SJCRH30 (cell line): ENCODE data around the gene KCTD19. TPM values are rescaled to one million over a fixed set of nuclear protein-coding genes. Genes with fewer than 3 reads are reported as not detected.
A peak's percentile ranks its signal among the peaks of the same experiment; 100 is the strongest.

Experiments used
- DNase-seq, 2 experiments: peaks; one replicate each; pipeline ENCODE4 v3.0.0-alpha.2; 2015 to 2020
- H3K27ac ChIP-seq: fragments of 250-450 bp; sonication (Bioruptor Pico); 2 replicates; pipeline ENCODE4 v1.5.1; 2020; ENCODE audit warnings: mild to moderate bottlenecking, moderate library complexity
- H3K27me3 ChIP-seq: fragments of 250-450 bp; sonication (Bioruptor Pico); 2 replicates; pipeline ENCODE4 v1.5.1; 2020; ENCODE audit warnings: mild to moderate bottlenecking, moderate library complexity
- H3K36me3 ChIP-seq: fragments of 250-450 bp; sonication (Bioruptor Pico); 2 replicates; pipeline ENCODE4 v1.5.1; 2020; ENCODE audit warnings: mild to moderate bottlenecking, moderate library complexity
- H3K4me1 ChIP-seq: fragments of 250-450 bp; sonication (Bioruptor Pico); 2 replicates; pipeline ENCODE4 v1.5.1; 2020; ENCODE audit warnings: mild to moderate bottlenecking, moderate library complexity
- H3K4me3 ChIP-seq: fragments of 250-450 bp; sonication (Bioruptor Pico); 2 replicates; pipeline ENCODE4 v1.5.1; 2020; ENCODE audit warnings: mild to moderate bottlenecking, moderate library complexity
- H3K9me3 ChIP-seq: fragments of 250-450 bp; sonication (Bioruptor Pico); replicated peaks from 2 replicates; pipeline ENCODE4 v1.5.1; 2020; ENCODE audit warnings: mild to moderate bottlenecking, moderate library complexity
- total RNA-seq: library from RNA; depleted of rRNA; stranded (reverse); fragments of >200 nt; shearing (Covaris generic); gene quantifications from 2 replicates; pipeline ENCODE4 v1.2.3, GENCODE V29; 2014

The KCTD19 gene
- total RNA-seq, 1 experiment from 2014 or later = 0.04 TPM

GRCh38 chr16:67283039-67283825 lies 43.3 kb downstream of the KCTD19 start:
- H3K4me3 ChIP-seq = no peak overlapping the region
- H3K4me1 ChIP-seq = peaks cover 11% of the 10 kb centered on the region
- DNase-seq = no peak
- 0 out of 2 replicates have a peak, but pooled peaks cover 4% of the 10 kb centered on the region for H3K27me3 ChIP-seq
- H3K27ac ChIP-seq = no peak overlapping the region
- no peaks in the 10 kb centered on the region for H3K9me3 ChIP-seq
- no peaks in the 10 kb centered on the region for H3K36me3 ChIP-seq

- no peaks in the 10 kb centered on the region for H3K9me3 ChIP-seq
- DNase-seq = no peak
- H3K27ac ChIP-seq = no peak overlapping the region
- H3K27me3 ChIP-seq = 0 out of 2 replicates have a peak, but pooled peaks cover 4% of the 10 kb centered on the region
- no peaks in the 10 kb centered on the region for H3K36me3 ChIP-seq
- peaks cover 19% of the 10 kb centered on the region for H3K4me1 ChIP-seq
- no peak overlapping the region for H3K4me3 ChIP-seq
These were observed 44.1 kb downstream of the KCTD19 start for GRCh38 chr16:67282447-67282805.

- Histone ChIP-seq H3K4me3 (no peak overlapping the region), H3K27ac (no peak overlapping the region), H3K36me3 (no peaks in the 10 kb centered on the region), H3K27me3 (0 out of 2 replicates have a peak, but pooled peaks cover 4% of the 10 kb centered on the region), H3K9me3 (no peaks in the 10 kb centered on the region), H3K4me1 (peaks cover 24% of the 10 kb centered on the region)
- DNase-seq = no peak
These were observed 44.8 kb downstream of the KCTD19 start for GRCh38 chr16:67281536-67282446.

GRCh38 chr16:67280090-67281015 lies 46.2 kb downstream of the KCTD19 start:
- Histone ChIP-seq H3K4me3 (no peak overlapping the region), H3K36me3 (no peaks in the 10 kb centered on the region), H3K4me1 (peaks cover 28% of the 10 kb centered on the region), H3K27ac (no peak overlapping the region), H3K9me3 (no peaks in the 10 kb centered on the region), H3K27me3 (0 out of 2 replicates have a peak, but pooled peaks cover 4% of the 10 kb centered on the region)
- DNase-seq = no peak

GRCh38 chr16:67279296-67280089 lies 47.0 kb downstream of the KCTD19 start, which contains the start of gene PLEKHG4:
Gene PLEKHG4 (plus strand): TSS chr16:67279532. CDS start chr16:67280045, 513 bp downstream.
- Histone ChIP-seq H3K36me3 (no peaks in the 10 kb centered on the region), H3K27ac (no peak within 1 kb of the TSS), H3K9me3 (no peaks in the 10 kb centered on the region), H3K27me3 (0 out of 2 replicates have a peak, but pooled peaks cover 4% of the 10 kb centered on the region), H3K4me3 (no peak within 1 kb of the TSS), H3K4me1 (peaks cover 24% of the 10 kb centered on the region)
- DNase-seq = no peak

- 0 out of 2 replicates have a peak, but pooled peaks cover 4% of the 10 kb centered on the region for H3K27me3 ChIP-seq
- DNase-seq = no peak
- H3K9me3 ChIP-seq = no peaks in the 10 kb centered on the region
- H3K36me3 ChIP-seq = no peaks in the 10 kb centered on the region
- peaks cover 21% of the 10 kb centered on the region for H3K4me1 ChIP-seq
- no peak overlapping the region for H3K27ac ChIP-seq
- H3K4me3 ChIP-seq = no peak overlapping the region
These were observed 47.7 kb downstream of the KCTD19 start for GRCh38 chr16:67278773-67279295.

GRCh38 chr16:67277999-67278772 lies 48.4 kb downstream of the KCTD19 start:
- peaks cover 21% of the 10 kb centered on the region for H3K4me1 ChIP-seq
- 0 out of 2 replicates have a peak, but pooled peaks cover 4% of the 10 kb centered on the region for H3K27me3 ChIP-seq
- peak in 1 of 2 experiments; percentile 34 for DNase-seq
- no peak overlapping the region for H3K4me3 ChIP-seq
- no peaks in the 10 kb centered on the region for H3K9me3 ChIP-seq
- no peaks in the 10 kb centered on the region for H3K36me3 ChIP-seq
- peak overlapping the region; percentile 11; the same call in 1 of the 2 replicates for H3K27ac ChIP-seq

- Histone ChIP-seq H3K4me1 (peaks cover 21% of the 10 kb centered on the region), H3K36me3 (no peaks in the 10 kb centered on the region), H3K4me3 (no peak overlapping the region), H3K9me3 (no peaks in the 10 kb centered on the region), H3K27me3 (0 out of 2 replicates have a peak, but pooled peaks cover 4% of the 10 kb centered on the region), H3K27ac (peak overlapping the region; percentile 23; the same call in 1 of the 2 replicates)
- peak; percentile 90 to 91 for DNase-seq
These were observed 49.1 kb downstream of the KCTD19 start for GRCh38 chr16:67277294-67277998.

GRCh38 chr16:67275321-67275720 lies 51.2 kb downstream of the KCTD19 start:
- H3K27ac ChIP-seq = no peak overlapping the region
- no peak for DNase-seq

GRCh38 chr16:67271446-67271845 lies 55.1 kb downstream of the KCTD19 start:
- H3K4me1 ChIP-seq = peaks cover under 1% of the 10 kb centered on the region; the same call in 1 of the 2 replicates
- DNase-seq = no peak
- H3K36me3 ChIP-seq = no peaks in the 10 kb centered on the region
- H3K9me3 ChIP-seq = no peaks in the 10 kb centered on the region
- no peak overlapping the region for H3K27ac ChIP-seq
- no peaks in the 10 kb centered on the region for H3K27me3 ChIP-seq
- H3K4me3 ChIP-seq = no peak overlapping the region

More at GRCh38 chr16:67275321-67275720, 51.2 kb downstream of the KCTD19 start:
- no peaks in the 10 kb centered on the region for H3K9me3 ChIP-seq
- H3K4me3 ChIP-seq = no peak overlapping the region
- peaks cover 21% of the 10 kb centered on the region for H3K4me1 ChIP-seq
- 0 out of 2 replicates have a peak, but pooled peaks cover under 1% of the 10 kb centered on the region for H3K27me3 ChIP-seq
- no peaks in the 10 kb centered on the region for H3K36me3 ChIP-seq

- Histone ChIP-seq H3K27me3 (no peaks in the 10 kb centered on the region), H3K36me3 (no peaks in the 10 kb centered on the region), H3K9me3 (no peaks in the 10 kb centered on the region), H3K4me3 (no peak overlapping the region), H3K4me1 (no peaks in the 10 kb centered on the region), H3K27ac (no peak overlapping the region)
- DNase-seq = no peak
These were observed 55.6 kb downstream of the KCTD19 start for GRCh38 chr16:67270931-67271338.

GRCh38 chr16:67269766-67270165 lies 56.8 kb downstream of the KCTD19 start:
- DNase-seq = no peak
- Histone ChIP-seq H3K27me3 (no peaks in the 10 kb centered on the region), H3K4me3 (no peak overlapping the region), H3K4me1 (no peaks in the 10 kb centered on the region), H3K9me3 (no peaks in the 10 kb centered on the region), H3K27ac (no peak overlapping the region), H3K36me3 (no peaks in the 10 kb centered on the region)
